ENCODE results near the gene NYAP1. TPM values are rescaled to one million over a fixed set of nuclear protein-coding genes. Genes with fewer than 3 reads are reported as not detected.

Gene NYAP1
- total and polyA plus RNA-seq, 2 experiments from 2014 or later: 0.68 to 1.6 TPM

DNA sequence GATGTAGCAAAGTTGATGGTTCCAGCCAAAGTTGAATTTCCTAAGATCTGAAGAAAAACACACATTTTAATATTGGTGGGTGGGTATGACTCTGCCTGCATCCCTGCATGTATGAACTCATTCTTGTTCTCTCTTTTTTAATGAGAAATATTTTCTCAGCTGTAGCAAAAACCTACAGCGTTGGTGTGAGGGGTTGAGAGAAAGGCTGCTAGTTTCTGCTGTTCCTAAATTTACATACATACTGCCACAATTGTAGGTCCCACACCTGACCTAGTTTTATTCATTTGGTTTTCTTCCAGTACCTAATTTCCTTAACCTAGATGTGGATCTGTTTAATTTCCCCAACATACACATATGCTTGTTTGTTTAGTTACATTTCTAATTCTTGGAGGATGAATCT is 59.9 kb downstream of the NYAP1 start:
- Histone ChIP-seq H3K27ac (peak overlapping the region; percentile 93), H3K79me2 (peaks cover 54% of the 10 kb centered on the region)
- 53% methylated on average over 1 of the region's 1 CpG for WGBS (ENCODE audit: low lambda C conversion rate, missing lambda C conversion rate)

DNA sequence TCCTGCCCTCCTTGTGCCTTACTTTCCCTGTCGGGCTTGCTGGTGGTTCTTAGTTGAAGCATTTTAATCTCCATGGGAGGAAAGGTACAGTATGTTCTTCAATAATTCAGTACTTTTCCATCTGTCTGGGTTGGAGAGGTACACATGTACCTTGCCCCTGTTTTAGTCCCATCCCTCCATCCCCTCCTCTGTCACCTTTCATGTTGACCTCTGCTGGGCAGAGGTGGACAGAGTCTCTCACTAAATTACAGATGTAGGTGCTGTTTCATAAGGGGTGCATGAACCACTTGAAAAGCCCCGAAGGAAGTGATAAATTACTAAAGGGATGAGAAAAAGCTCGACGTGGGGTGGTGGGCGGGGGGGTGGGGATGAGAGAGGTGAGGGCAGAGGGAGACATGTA is 60.7 kb downstream of the NYAP1 start:
- Histone ChIP-seq H4K20me1 (ENCODE audit: insufficient read depth, poor library complexity, severe bottlenecking) (no peaks in the 10 kb centered on the region), H3K4me3 (no peak overlapping the region), H3K27me3 (no peaks in the 10 kb centered on the region), H3K9me2 (replicated peaks; ENCODE audit: insufficient read depth) (no peaks in the 10 kb centered on the region), H3K4me1 (ENCODE audit: insufficient read depth) (peaks cover 47% of the 10 kb centered on the region), H3K36me3 (replicated peaks; ENCODE audit: insufficient read depth, low read depth) (no peaks in the 10 kb centered on the region), H3K4me2 (peak overlapping the region; percentile 57), H2AFZ (no peak overlapping the region), H3K79me2 (peaks cover 62% of the 10 kb centered on the region), H3K27ac (peak overlapping the region; percentile 93), H3K9me3 (ENCODE audit: low read depth) (no peaks in the 10 kb centered on the region)
- no peak for DNase-seq (ENCODE audit: low spot score)
- TF ChIP-seq, protein P1, sequence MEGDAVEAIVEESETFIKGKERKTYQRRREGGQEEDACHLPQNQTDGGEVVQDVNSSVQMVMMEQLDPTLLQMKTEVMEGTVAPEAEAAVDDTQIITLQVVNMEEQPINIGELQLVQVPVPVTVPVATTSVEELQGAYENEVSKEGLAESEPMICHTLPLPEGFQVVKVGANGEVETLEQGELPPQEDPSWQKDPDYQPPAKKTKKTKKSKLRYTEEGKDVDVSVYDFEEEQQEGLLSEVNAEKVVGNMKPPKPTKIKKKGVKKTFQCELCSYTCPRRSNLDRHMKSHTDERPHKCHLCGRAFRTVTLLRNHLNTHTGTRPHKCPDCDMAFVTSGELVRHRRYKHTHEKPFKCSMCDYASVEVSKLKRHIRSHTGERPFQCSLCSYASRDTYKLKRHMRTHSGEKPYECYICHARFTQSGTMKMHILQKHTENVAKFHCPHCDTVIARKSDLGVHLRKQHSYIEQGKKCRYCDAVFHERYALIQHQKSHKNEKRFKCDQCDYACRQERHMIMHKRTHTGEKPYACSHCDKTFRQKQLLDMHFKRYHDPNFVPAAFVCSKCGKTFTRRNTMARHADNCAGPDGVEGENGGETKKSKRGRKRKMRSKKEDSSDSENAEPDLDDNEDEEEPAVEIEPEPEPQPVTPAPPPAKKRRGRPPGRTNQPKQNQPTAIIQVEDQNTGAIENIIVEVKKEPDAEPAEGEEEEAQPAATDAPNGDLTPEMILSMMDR (IDR thresholded peaks at IDR 0.05; ENCODE audit: poor library complexity): no peak
- no peak for TF ChIP-seq EZH2phosphoT487 (IDR thresholded peaks at IDR 0.05; ENCODE audit: low read depth, severe bottlenecking, unreplicated experiment)
- no peak for TF ChIP-seq EZH2 (IDR thresholded peaks at IDR 0.05; ENCODE audit: borderline replicate concordance)
- 27% methylated on average over 5 of the region's 5 CpGs for WGBS (ENCODE audit: low lambda C conversion rate, missing lambda C conversion rate)

More for the DNA sequence above, 59.9 kb downstream of the NYAP1 start:
- Histone ChIP-seq H3K36me3 (replicated peaks; ENCODE audit: insufficient read depth, low read depth) (no peaks in the 10 kb centered on the region), H3K4me2 (peak overlapping the region; percentile 57), H2AFZ (no peak overlapping the region), H3K4me1 (ENCODE audit: insufficient read depth) (peaks cover 47% of the 10 kb centered on the region), H3K27me3 (no peaks in the 10 kb centered on the region), H3K9me2 (replicated peaks; ENCODE audit: insufficient read depth) (no peaks in the 10 kb centered on the region), H3K4me3 (no peak overlapping the region), H3K9me3 (ENCODE audit: low read depth) (no peaks in the 10 kb centered on the region), H4K20me1 (ENCODE audit: insufficient read depth, poor library complexity, severe bottlenecking) (no peaks in the 10 kb centered on the region)
- no peak for TF ChIP-seq EZH2 (IDR thresholded peaks at IDR 0.05; ENCODE audit: borderline replicate concordance)
- no peak for TF ChIP-seq EZH2phosphoT487 (IDR thresholded peaks at IDR 0.05; ENCODE audit: low read depth, severe bottlenecking, unreplicated experiment)
- no peak for DNase-seq (ENCODE audit: low spot score)

Small RNA genes within 50 kb of the gene (small RNA-seq; reads per million reads assigned to genes)
- gene RN7SL416P: not detected

Other genes starting within 250 kb of the NYAP1 start
- gene SPDYE3, start 176.2 kb upstream of the NYAP1 start, total RNA-seq: not detected in 2 replicates
- 3.3 and 3.4 TPM in 2 replicates for gene SPDYE3, start 176.2 kb upstream of the NYAP1 start, polyA plus RNA-seq
- 17.8 and 33.2 TPM in 2 replicates for gene PILRB, start 125.8 kb upstream of the NYAP1 start, total RNA-seq
- 37.4 and 63.4 TPM in 2 replicates for gene PILRB, start 125.8 kb upstream of the NYAP1 start, polyA plus RNA-seq
- 0.24 and 2.2 TPM in 2 replicates for gene PILRA, start 110.4 kb upstream of the NYAP1 start, total RNA-seq
- 1.1 and 3.0 TPM in 2 replicates for gene PILRA, start 110.4 kb upstream of the NYAP1 start, polyA plus RNA-seq
- gene ZCWPW1, start 55.2 kb upstream of the NYAP1 start, total RNA-seq: 1.8 and 2.2 TPM in 2 replicates
- 3.3 and 4.9 TPM in 2 replicates for gene ZCWPW1, start 55.2 kb upstream of the NYAP1 start, polyA plus RNA-seq
- gene MEPCE, start 54.1 kb upstream of the NYAP1 start, total RNA-seq: 20.9 and 23.1 TPM in 2 replicates
- gene MEPCE, start 54.1 kb upstream of the NYAP1 start, polyA plus RNA-seq: 15.8 and 17.2 TPM in 2 replicates
- 10.0 and 12.8 TPM in 2 replicates for gene PPP1R35, start 47.4 kb upstream of the NYAP1 start, total RNA-seq
- 39.6 and 50.3 TPM in 2 replicates for gene PPP1R35, start 47.4 kb upstream of the NYAP1 start, polyA plus RNA-seq
- 0.13 and 0.72 TPM in 2 replicates for gene SPACDR, start 19.7 kb upstream of the NYAP1 start, total RNA-seq
- 0.46 TPM in 1 of 2 replicates, not detected in the other for gene SPACDR, start 19.7 kb upstream of the NYAP1 start, polyA plus RNA-seq
- gene TSC22D4, start 4.7 kb upstream of the NYAP1 start, total RNA-seq: 25.4 and 26.2 TPM in 2 replicates
- gene TSC22D4, start 4.7 kb upstream of the NYAP1 start, polyA plus RNA-seq: 89.6 and 90.7 TPM in 2 replicates
- gene AGFG2, start 55.3 kb downstream of the NYAP1 start, total RNA-seq: 32.8 and 38.6 TPM in 2 replicates
- gene AGFG2, start 55.3 kb downstream of the NYAP1 start, polyA plus RNA-seq: 33.3 and 53.7 TPM in 2 replicates
- not detected in 2 replicates for gene SAP25, start 90.0 kb downstream of the NYAP1 start, total RNA-seq
- 1.8 and 4.0 TPM in 2 replicates for gene SAP25, start 90.0 kb downstream of the NYAP1 start, polyA plus RNA-seq
- 34.0 and 40.3 TPM in 2 replicates for gene LRCH4, start 102.2 kb downstream of the NYAP1 start, total RNA-seq
- gene LRCH4, start 102.2 kb downstream of the NYAP1 start, polyA plus RNA-seq: 105 and 129 TPM in 2 replicates
- gene FBXO24, start 102.4 kb downstream of the NYAP1 start, total RNA-seq: 1.1 and 1.4 TPM in 2 replicates
- 0.49 and 1.6 TPM in 2 replicates for gene FBXO24, start 102.4 kb downstream of the NYAP1 start, polyA plus RNA-seq
- 64.2 and 90.0 TPM in 2 replicates for gene PCOLCE, start 118.4 kb downstream of the NYAP1 start, total RNA-seq
- gene PCOLCE, start 118.4 kb downstream of the NYAP1 start, polyA plus RNA-seq: 249 and 343 TPM in 2 replicates
- 8.8 and 10.4 TPM in 2 replicates for gene MOSPD3, start 128.6 kb downstream of the NYAP1 start, total RNA-seq
- 39.2 and 44.4 TPM in 2 replicates for gene MOSPD3, start 128.6 kb downstream of the NYAP1 start, polyA plus RNA-seq
- gene TFR2, start 157.6 kb downstream of the NYAP1 start, total RNA-seq: 12.5 and 13.5 TPM in 2 replicates
- 11.1 and 16.8 TPM in 2 replicates for gene TFR2, start 157.6 kb downstream of the NYAP1 start, polyA plus RNA-seq
- gene ACTL6B, start 172.5 kb downstream of the NYAP1 start, total RNA-seq: not detected in 2 replicates
- gene ACTL6B, start 172.5 kb downstream of the NYAP1 start, polyA plus RNA-seq: not detected in 2 replicates
- 99.6 and 111 TPM in 2 replicates for gene GNB2, start 189.8 kb downstream of the NYAP1 start, total RNA-seq
- gene GNB2, start 189.8 kb downstream of the NYAP1 start, polyA plus RNA-seq: 204 and 222 TPM in 2 replicates
- gene GIGYF1, start 210.3 kb downstream of the NYAP1 start, total RNA-seq: 14.2 and 17.6 TPM in 2 replicates
- 13.2 and 16.8 TPM in 2 replicates for gene GIGYF1, start 210.3 kb downstream of the NYAP1 start, polyA plus RNA-seq
- gene POP7, start 222.2 kb downstream of the NYAP1 start, total RNA-seq: 30.1 and 39.2 TPM in 2 replicates
- 48.7 and 59.2 TPM in 2 replicates for gene POP7, start 222.2 kb downstream of the NYAP1 start, polyA plus RNA-seq
- gene EPO, start 236.5 kb downstream of the NYAP1 start, total RNA-seq: 0.16 and 1.3 TPM in 2 replicates
- 0.11 TPM in 1 of 2 replicates, not detected in the other for gene EPO, start 236.5 kb downstream of the NYAP1 start, polyA plus RNA-seq
- gene ZAN, start 249.7 kb downstream of the NYAP1 start, total RNA-seq: not detected in 2 replicates
- not detected in 2 replicates for gene ZAN, start 249.7 kb downstream of the NYAP1 start, polyA plus RNA-seq